Smooth muscle cell (in vitro differentiated cells): Measurements from ENCODE around the gene CACNA2D4. TPM values are rescaled to one million over a fixed set of nuclear protein-coding genes. Genes with fewer than 3 reads are reported as not detected.

Experiments used
- DNase-seq: peaks from one replicate; lab custom pipeline; 2025; ENCODE audit not compliant: unreplicated experiment; lab: John Stamatoyannopoulos, UW
- H2AFZ ChIP-seq: fragments of 200-600 bp; sonication (generic); 2 replicates; pipeline ENCODE4 v1.6.0; 2016; ENCODE audit warnings: antibody characterized with exemption, low read depth, mild to moderate bottlenecking
- H3F3A ChIP-seq: fragments of 200-600 bp; sonication (generic); 2 replicates; pipeline ENCODE4 v1.6.0; 2017; ENCODE audit warnings: antibody characterized with exemption, low read depth
- H3K27ac ChIP-seq: fragments of 200-600 bp; sonication (generic); 2 replicates; pipeline ENCODE4 v1.5.1; 2016; ENCODE audit warnings: low read depth, mild to moderate bottlenecking
- H3K27me3 ChIP-seq: fragments of 200-600 bp; sonication (generic); 2 replicates; pipeline ENCODE4 v1.6.1; 2016; ENCODE audit warnings: low read depth, mild to moderate bottlenecking
- H3K36me3 ChIP-seq: fragments of 200-600 bp; sonication (generic); 2 replicates; pipeline ENCODE4 v1.5.1; 2016; ENCODE audit warnings: low read depth
- H3K4me1 ChIP-seq: fragments of 200-600 bp; sonication (generic); 2 replicates; pipeline ENCODE4 v1.5.1; 2016; ENCODE audit warnings: low read depth
- H3K4me2 ChIP-seq: fragments of 200-600 bp; sonication (generic); 2 replicates; pipeline ENCODE4 v1.6.0; 2016; ENCODE audit warnings: mild to moderate bottlenecking
- H3K4me3 ChIP-seq: fragments of 200-600 bp; sonication (generic); 2 replicates; pipeline ENCODE4 v1.5.1; 2016; ENCODE audit warnings: mild to moderate bottlenecking
- H3K79me2 ChIP-seq: fragments of 200-600 bp; sonication (generic); 2 replicates; pipeline ENCODE4 v1.6.0; 2016; ENCODE audit warnings: low read depth, mild to moderate bottlenecking
- H3K9ac ChIP-seq: fragments of 200-600 bp; sonication (generic); 2 replicates; pipeline ENCODE4 v1.6.0; 2016; ENCODE audit warnings: low read depth
- H3K9me3 ChIP-seq: fragments of 200-600 bp; sonication (generic); replicated peaks from 2 replicates; pipeline ENCODE4 v1.5.1; 2016; ENCODE audit warnings: low read depth
- H4K20me1 ChIP-seq: fragments of 200-600 bp; sonication (generic); 2 replicates; pipeline ENCODE4 v1.6.0; 2016; ENCODE audit warnings: low read depth
- CTCF ChIP-seq: fragments of 200-600 bp; sonication (generic); IDR thresholded peaks from 2 replicates; pipeline ENCODE4 v1.5.1; 2017; ENCODE audit warnings: borderline replicate concordance, mild to moderate bottlenecking, antibody characterized with exemption; ENCODE audit not compliant: insufficient read depth, poor library complexity, severe bottlenecking
- WGBS: methylation state at CpG from one replicate; pipeline ENCODE4 v1.1.7; 2016; ENCODE audit warnings: low lambda C conversion rate; 5-methylcytosine and 5-hydroxymethylcytosine counted together
- polyA plus RNA-seq: library from polyadenylated mRNA; unstranded; fragments of >200 nt; fragmentation: Nextera tagmentation; extraction: Ambion mirVana; gene quantifications from 2 replicates; pipeline ENCODE4 v1.2.1, GENCODE V29; 2016
- total RNA-seq: library from RNA; depleted of rRNA; stranded (reverse); fragments of >200 nt; gene quantifications from 2 replicates; pipeline ENCODE4 v1.2.3, GENCODE V29; 2014

Gene CACNA2D4
- total and polyA plus RNA-seq, 2 experiments from 2014 or later, result 0.98 TPM; not detected in 1

- Histone ChIP-seq H3K4me2 (peak overlapping the region; percentile 42), H3K79me2 (peaks cover 3% of the 10 kb centered on the region), H3K9me3 (no peaks in the 10 kb centered on the region), H3K4me1 (peaks cover 9% of the 10 kb centered on the region), H3K4me3 (no peak overlapping the region), H3K27ac (no peak overlapping the region), H3K36me3 (no peaks in the 10 kb centered on the region), H3K27me3 (no peaks in the 10 kb centered on the region), H4K20me1 (peaks cover 31% of the 10 kb centered on the region), H3K9ac (no peak overlapping the region), H2AFZ (no peak overlapping the region), H3F3A (no peaks in the 10 kb centered on the region)
- TF ChIP-seq CTCF, result peak; percentile 98
- WGBS, result 42% methylated on average over 16 of the region's 16 CpGs
- peak; percentile 59 for DNase-seq
These were observed 21.6 kb upstream of the CACNA2D4 start for GRCh38 chr12:1939801-1940607.

- Histone ChIP-seq H3K4me3 (no peak overlapping the region), H3K36me3 (no peaks in the 10 kb centered on the region), H3K4me2 (no peak overlapping the region), H2AFZ (no peak overlapping the region), H3K27me3 (no peaks in the 10 kb centered on the region), H3K4me1 (peaks cover 9% of the 10 kb centered on the region), H3F3A (no peaks in the 10 kb centered on the region), H3K27ac (no peak overlapping the region), H4K20me1 (peaks cover 31% of the 10 kb centered on the region), H3K79me2 (peaks cover 3% of the 10 kb centered on the region), H3K9ac (no peak overlapping the region), H3K9me3 (no peaks in the 10 kb centered on the region)
- DNase-seq, result no peak
- TF ChIP-seq CTCF, result no peak
- 92% methylated on average over 10 of the region's 10 CpGs for WGBS
These were observed 20.9 kb upstream of the CACNA2D4 start for GRCh38 chr12:1939331-1939730.

- no peaks in the 10 kb centered on the region for H3K27me3 ChIP-seq
- H3K79me2 ChIP-seq, result no peaks in the 10 kb centered on the region
- H3K9me3 ChIP-seq, result no peaks in the 10 kb centered on the region
- DNase-seq, result no peak
- H3K9ac ChIP-seq, result no peak overlapping the region
- no peak for TF ChIP-seq CTCF
- H4K20me1 ChIP-seq, result peaks cover 18% of the 10 kb centered on the region
- no peak overlapping the region for H3K4me3 ChIP-seq
- no peak overlapping the region for H2AFZ ChIP-seq
- H3K27ac ChIP-seq, result no peak overlapping the region
- H3K4me2 ChIP-seq, result no peak overlapping the region
- H3F3A ChIP-seq, result no peaks in the 10 kb centered on the region
- H3K4me1 ChIP-seq, result peaks cover 12% of the 10 kb centered on the region
- H3K36me3 ChIP-seq, result no peaks in the 10 kb centered on the region
- WGBS, result 89% methylated on average over 12 of the region's 12 CpGs
These were observed 19.2 kb upstream of the CACNA2D4 start for GRCh38 chr12:1937481-1938224.
